Mesendoderm (in vitro differentiated cells): Measurements from ENCODE around the gene NPAS3.

Source experiments
- DNase-seq: peaks from one replicate; pipeline ENCODE4 v3.0.0; 2013
- H2AK5ac ChIP-seq: 2 replicates; pipeline ENCODE4 v1.6.1; 2013; ENCODE audit warnings: low read length, inconsistent platforms
- H2BK120ac ChIP-seq: 2 replicates; pipeline ENCODE4 v1.6.1; 2013; ENCODE audit warnings: low read depth, mild to moderate bottlenecking, low read length, moderate library complexity, mixed read lengths
- H2BK15ac ChIP-seq: replicated peaks from 2 replicates; pipeline ENCODE4 v1.6.1; 2013; ENCODE audit warnings: low read depth, mild to moderate bottlenecking, moderate library complexity
- H2BK5ac ChIP-seq: 2 replicates; pipeline ENCODE4 v1.6.1; 2013; ENCODE audit warnings: low read length, inconsistent platforms
- H3K18ac ChIP-seq: 2 replicates; pipeline ENCODE4 v1.6.1; 2013; ENCODE audit warnings: mild to moderate bottlenecking, low read length, mixed read lengths
- H3K23ac ChIP-seq: one replicate; pipeline ENCODE4 v1.6.1; 2013; ENCODE audit warnings: low read length
- H3K27ac ChIP-seq: 2 replicates; pipeline ENCODE4 v1.5.1; 2013; ENCODE audit warnings: low read depth, mild to moderate bottlenecking, inconsistent platforms, low read length, moderate library complexity
- H3K27me3 ChIP-seq: 2 replicates; pipeline ENCODE4 v1.6.1; 2013; ENCODE audit warnings: low read length, control low read depth, mild to moderate bottlenecking, inconsistent platforms; ENCODE audit not compliant: insufficient read depth, poor library complexity
- H3K36me3 ChIP-seq: 2 replicates; pipeline ENCODE4 v1.6.1; 2013; ENCODE audit warnings: low read length, inconsistent platforms; ENCODE audit not compliant: control insufficient read depth, insufficient read depth
- H3K4ac ChIP-seq: one replicate; pipeline ENCODE4 v1.6.1; 2013; ENCODE audit warnings: low read depth, mild to moderate bottlenecking, low read length, moderate library complexity
- H3K4me1 ChIP-seq: 2 replicates; pipeline ENCODE4 v1.6.1; 2013; ENCODE audit warnings: low read depth, low read length, inconsistent platforms; ENCODE audit not compliant: control insufficient read depth
- H3K4me2 ChIP-seq: 2 replicates; pipeline ENCODE4 v1.6.1; 2013; ENCODE audit warnings: low read length
- H3K4me3 ChIP-seq: 2 replicates; pipeline ENCODE4 v1.5.1; 2013; ENCODE audit warnings: mild to moderate bottlenecking, low read length
- H3K56ac ChIP-seq: one replicate; pipeline ENCODE4 v1.6.1; 2013; ENCODE audit warnings: low read length
- H3K79me1 ChIP-seq: 2 replicates; pipeline ENCODE4 v1.6.1; 2013; ENCODE audit warnings: low read length, inconsistent platforms
- H3K79me2 ChIP-seq: 2 replicates; pipeline ENCODE4 v1.6.1; 2013; ENCODE audit warnings: mild to moderate bottlenecking, low read length; ENCODE audit not compliant: control insufficient read depth, insufficient read depth
- H3K9ac ChIP-seq: 2 replicates; pipeline ENCODE4 v1.6.1; 2013; ENCODE audit warnings: low read length, inconsistent platforms
- H4K5ac ChIP-seq: one replicate; pipeline ENCODE4 v1.6.1; 2013; ENCODE audit warnings: low read length
- H4K8ac ChIP-seq: one replicate; pipeline ENCODE4 v1.6.1; 2013; ENCODE audit warnings: low read depth, mild to moderate bottlenecking, control low read depth, low read length, moderate library complexity
- WGBS: extraction: QIAGEN DNeasy Blood & Tissue Kit; methylation state at CpG from one replicate; pipeline ENCODE4 v1.1.7; 2013; ENCODE audit warnings: low lambda C conversion rate, missing lambda C conversion rate; ENCODE audit not compliant: insufficient coverage; ENCODE audit errors: extremely low coverage; 5-methylcytosine and 5-hydroxymethylcytosine counted together

Gene NPAS3

GRCh38 chr14:33809396-33809981, 870.8 kb downstream of the NPAS3 start:
- Histone ChIP-seq H2BK15ac (no peak overlapping the region), H2BK5ac (no peak overlapping the region), H3K4me3 (no peak overlapping the region), H2AK5ac (no peak overlapping the region), H3K79me1 (no peaks in the 10 kb centered on the region), H3K27me3 (no peaks in the 10 kb centered on the region), H3K23ac (no peak overlapping the region), H3K27ac (no peak overlapping the region), H3K4me2 (no peak overlapping the region), H3K4me1 (no peaks in the 10 kb centered on the region), H3K9ac (no peak overlapping the region), H3K18ac (no peak overlapping the region), H4K8ac (no peak overlapping the region), H2BK120ac (no peak overlapping the region), H4K5ac (no peak overlapping the region), H3K36me3 (no peaks in the 10 kb centered on the region), H3K79me2 (no peaks in the 10 kb centered on the region), H3K56ac (no peak overlapping the region), H3K4ac (no peak overlapping the region)
- DNase-seq: no peak
- no CpG with 5 or more reads among the region's 2 CpGs for WGBS

DNA sequence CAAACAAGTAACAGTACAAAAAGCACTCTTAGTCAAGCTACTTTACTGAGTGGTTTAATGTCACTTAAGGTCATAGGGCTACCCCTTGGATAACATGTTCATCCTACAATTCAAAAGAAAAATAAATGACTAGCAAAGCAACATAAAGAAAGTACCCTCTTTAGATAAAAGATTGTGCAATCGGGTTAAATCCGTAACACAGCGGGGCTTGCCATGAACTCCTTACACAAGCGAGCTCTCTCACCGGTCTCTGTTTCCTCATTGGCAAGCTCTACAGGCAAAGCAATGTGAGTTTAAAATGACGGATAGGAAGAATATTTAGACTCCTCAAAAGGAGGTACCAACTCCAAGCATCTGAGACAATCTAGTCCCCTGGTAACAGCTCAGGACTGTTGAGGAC, 871.6 kb downstream of the NPAS3 start:
- H4K5ac ChIP-seq: no peak overlapping the region
- no peak overlapping the region for H3K4me2 ChIP-seq
- H3K27me3 ChIP-seq: no peaks in the 10 kb centered on the region
- no peaks in the 10 kb centered on the region for H3K36me3 ChIP-seq
- no peak overlapping the region for H2BK5ac ChIP-seq
- H2AK5ac ChIP-seq: no peak overlapping the region
- no CpG with 5 or more reads among the region's 6 CpGs for WGBS
- H3K79me1 ChIP-seq: no peaks in the 10 kb centered on the region
- H2BK15ac ChIP-seq: no peak overlapping the region
- no peak for DNase-seq
- H3K27ac ChIP-seq: no peak overlapping the region
- no peak overlapping the region for H3K4me3 ChIP-seq
- no peak overlapping the region for H3K4ac ChIP-seq
- no peak overlapping the region for H4K8ac ChIP-seq
- no peak overlapping the region for H2BK120ac ChIP-seq
- H3K23ac ChIP-seq: no peak overlapping the region
- no peaks in the 10 kb centered on the region for H3K79me2 ChIP-seq
- H3K4me1 ChIP-seq: no peaks in the 10 kb centered on the region
- H3K18ac ChIP-seq: no peak overlapping the region
- H3K56ac ChIP-seq: no peak overlapping the region
- H3K9ac ChIP-seq: no peak overlapping the region

- no peak overlapping the region for H4K8ac ChIP-seq
- H3K4me2 ChIP-seq: no peak overlapping the region
- H3K4me3 ChIP-seq: no peak overlapping the region
- H3K18ac ChIP-seq: no peak overlapping the region
- H2BK5ac ChIP-seq: no peak overlapping the region
- H3K4me1 ChIP-seq: no peaks in the 10 kb centered on the region
- no peak overlapping the region for H3K4ac ChIP-seq
- no peak overlapping the region for H3K9ac ChIP-seq
- H2AK5ac ChIP-seq: no peak overlapping the region
- no peak overlapping the region for H4K5ac ChIP-seq
- no peak overlapping the region for H3K27ac ChIP-seq
- no peaks in the 10 kb centered on the region for H3K79me2 ChIP-seq
- no CpG with 5 or more reads among the region's 2 CpGs for WGBS
- no peak overlapping the region for H3K23ac ChIP-seq
- H2BK120ac ChIP-seq: no peak overlapping the region
- no peaks in the 10 kb centered on the region for H3K36me3 ChIP-seq
- H3K27me3 ChIP-seq: no peaks in the 10 kb centered on the region
- DNase-seq: no peak
- H2BK15ac ChIP-seq: no peak overlapping the region
- H3K79me1 ChIP-seq: no peaks in the 10 kb centered on the region
- H3K56ac ChIP-seq: no peak overlapping the region
Measured at GRCh38 chr14:33811721-33812120, 873.0 kb downstream of the NPAS3 start.

DNA sequence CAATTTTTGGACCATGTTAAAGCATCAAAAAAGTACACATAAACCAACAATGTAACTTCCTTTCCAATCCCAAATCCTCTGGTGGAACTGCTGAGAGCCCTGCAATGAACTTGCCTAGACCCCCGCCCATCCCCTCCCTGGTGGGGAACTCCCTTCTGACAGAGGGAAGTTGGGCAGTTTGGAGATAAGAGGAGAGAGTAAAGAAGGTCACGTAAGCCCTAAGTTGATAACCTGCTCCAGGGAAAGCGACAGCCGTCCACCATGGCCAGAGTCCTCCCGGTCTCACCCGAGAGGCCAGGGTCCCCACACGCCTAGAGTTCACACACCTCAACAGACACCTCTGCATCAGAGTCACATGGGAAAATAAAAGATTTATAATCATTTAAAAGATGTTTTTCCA, 873.5 kb downstream of the NPAS3 start:
- Histone ChIP-seq H3K4me2 (no peak overlapping the region), H3K4me1 (no peaks in the 10 kb centered on the region), H4K5ac (no peak overlapping the region), H3K23ac (no peak overlapping the region), H3K79me1 (no peaks in the 10 kb centered on the region), H4K8ac (no peak overlapping the region), H3K36me3 (no peaks in the 10 kb centered on the region), H3K56ac (no peak overlapping the region), H3K9ac (no peak overlapping the region), H2BK120ac (no peak overlapping the region), H3K4me3 (no peak overlapping the region), H3K18ac (no peak overlapping the region), H3K27ac (no peak overlapping the region), H2AK5ac (no peak overlapping the region), H3K4ac (no peak overlapping the region), H2BK5ac (no peak overlapping the region), H3K27me3 (no peaks in the 10 kb centered on the region), H2BK15ac (no peak overlapping the region), H3K79me2 (no peaks in the 10 kb centered on the region)
- no CpG with 5 or more reads among the region's 7 CpGs for WGBS
- no peak for DNase-seq

DNA sequence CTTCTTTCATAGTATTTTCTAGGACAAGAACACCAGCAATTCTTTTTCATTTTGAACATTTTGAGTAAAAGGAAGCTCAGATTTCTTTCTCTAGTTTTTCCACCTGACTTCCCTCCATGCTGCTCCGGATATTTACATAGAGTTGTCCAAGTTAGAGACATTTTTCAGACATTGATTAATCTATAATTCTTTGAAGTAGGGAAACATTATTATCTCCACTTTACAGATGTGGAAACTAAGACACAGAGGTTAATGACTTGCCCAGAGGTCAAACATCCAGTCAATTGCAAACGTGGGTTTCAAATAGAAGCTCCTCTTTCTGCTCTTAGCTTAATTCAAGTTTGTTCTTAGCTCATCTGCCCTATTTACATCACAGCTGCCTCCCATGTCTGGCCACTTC, 873.9 kb downstream of the NPAS3 start:
- no peak for DNase-seq
- H3K79me2 ChIP-seq: no peaks in the 10 kb centered on the region
- no peak overlapping the region for H2BK5ac ChIP-seq
- no peak overlapping the region for H3K4ac ChIP-seq
- H3K79me1 ChIP-seq: no peaks in the 10 kb centered on the region
- H3K56ac ChIP-seq: no peak overlapping the region
- H4K8ac ChIP-seq: no peak overlapping the region
- H3K4me3 ChIP-seq: no peak overlapping the region
- no peak overlapping the region for H3K23ac ChIP-seq
- H2BK15ac ChIP-seq: no peak overlapping the region
- whole genome bisulfite sequencing: no CpG with 5 or more reads among the region's 2 CpGs
- H3K9ac ChIP-seq: no peak overlapping the region
- H3K27ac ChIP-seq: no peak overlapping the region
- no peaks in the 10 kb centered on the region for H3K27me3 ChIP-seq
- H4K5ac ChIP-seq: no peak overlapping the region
- H2AK5ac ChIP-seq: no peak overlapping the region
- no peaks in the 10 kb centered on the region for H3K4me1 ChIP-seq
- no peaks in the 10 kb centered on the region for H3K36me3 ChIP-seq
- H3K18ac ChIP-seq: no peak overlapping the region
- no peak overlapping the region for H2BK120ac ChIP-seq
- H3K4me2 ChIP-seq: no peak overlapping the region

DNA sequence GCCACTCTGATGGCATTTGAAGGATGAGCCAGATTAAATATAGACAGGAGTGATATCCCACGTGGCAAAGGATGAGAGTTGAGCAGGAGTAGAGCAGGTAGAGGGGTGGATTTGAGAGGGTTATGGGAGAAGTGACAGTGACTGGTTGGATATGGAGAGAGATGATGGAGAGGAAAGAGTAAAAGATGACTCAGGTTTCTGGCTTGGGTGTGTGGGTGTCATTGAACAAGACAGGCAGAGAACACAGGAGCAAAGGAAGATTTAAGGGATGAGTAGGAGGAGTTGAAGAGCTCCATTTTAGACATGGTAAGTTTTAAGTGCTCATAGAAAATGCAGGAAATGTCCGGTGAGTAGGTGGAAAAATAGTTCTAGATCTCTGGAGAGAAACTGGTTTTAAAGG, 875.3 kb downstream of the NPAS3 start:
- Histone ChIP-seq H3K4me3 (no peak overlapping the region), H3K79me2 (no peaks in the 10 kb centered on the region), H3K79me1 (no peaks in the 10 kb centered on the region), H2BK5ac (no peak overlapping the region), H3K27ac (no peak overlapping the region), H3K9ac (no peak overlapping the region), H3K56ac (no peak overlapping the region), H4K8ac (no peak overlapping the region), H3K4ac (no peak overlapping the region), H4K5ac (no peak overlapping the region), H3K18ac (no peak overlapping the region), H2BK15ac (no peak overlapping the region), H3K27me3 (no peaks in the 10 kb centered on the region), H3K4me1 (no peaks in the 10 kb centered on the region), H2AK5ac (no peak overlapping the region), H2BK120ac (no peak overlapping the region), H3K36me3 (no peaks in the 10 kb centered on the region), H3K23ac (no peak overlapping the region), H3K4me2 (no peak overlapping the region)
- DNase-seq: no peak
- WGBS: no CpG with 5 or more reads among the region's 2 CpGs
